ENCODE results near the gene RASAL2.

DNA sequence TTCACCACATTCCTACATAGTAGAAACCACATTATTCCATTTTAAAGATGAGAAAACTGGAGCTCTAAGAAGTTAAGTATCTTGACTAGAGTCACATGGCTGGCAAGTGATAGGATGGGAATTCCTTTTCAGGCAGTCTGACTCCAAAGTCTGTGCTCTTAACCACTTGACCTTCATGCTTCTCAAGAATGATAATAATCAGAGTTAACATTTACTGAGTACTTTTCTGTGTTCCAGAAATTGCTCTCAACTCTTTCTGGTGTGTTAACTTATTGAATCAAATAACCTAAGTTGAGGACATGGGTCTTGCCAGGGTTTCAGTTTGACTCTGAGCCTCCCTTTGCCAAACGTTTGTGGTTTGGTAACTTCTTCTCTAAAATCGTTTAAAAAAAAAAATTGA is 169.4 kb downstream of the RASAL2 start:
- TF ChIP-seq CTCF (IDR thresholded peaks at IDR 0.05) (no peak), POLR2A (IDR thresholded peaks at IDR 0.05) (no peak)
